ENCODE measurements around the gene KCP.

The KCP gene

DNA sequence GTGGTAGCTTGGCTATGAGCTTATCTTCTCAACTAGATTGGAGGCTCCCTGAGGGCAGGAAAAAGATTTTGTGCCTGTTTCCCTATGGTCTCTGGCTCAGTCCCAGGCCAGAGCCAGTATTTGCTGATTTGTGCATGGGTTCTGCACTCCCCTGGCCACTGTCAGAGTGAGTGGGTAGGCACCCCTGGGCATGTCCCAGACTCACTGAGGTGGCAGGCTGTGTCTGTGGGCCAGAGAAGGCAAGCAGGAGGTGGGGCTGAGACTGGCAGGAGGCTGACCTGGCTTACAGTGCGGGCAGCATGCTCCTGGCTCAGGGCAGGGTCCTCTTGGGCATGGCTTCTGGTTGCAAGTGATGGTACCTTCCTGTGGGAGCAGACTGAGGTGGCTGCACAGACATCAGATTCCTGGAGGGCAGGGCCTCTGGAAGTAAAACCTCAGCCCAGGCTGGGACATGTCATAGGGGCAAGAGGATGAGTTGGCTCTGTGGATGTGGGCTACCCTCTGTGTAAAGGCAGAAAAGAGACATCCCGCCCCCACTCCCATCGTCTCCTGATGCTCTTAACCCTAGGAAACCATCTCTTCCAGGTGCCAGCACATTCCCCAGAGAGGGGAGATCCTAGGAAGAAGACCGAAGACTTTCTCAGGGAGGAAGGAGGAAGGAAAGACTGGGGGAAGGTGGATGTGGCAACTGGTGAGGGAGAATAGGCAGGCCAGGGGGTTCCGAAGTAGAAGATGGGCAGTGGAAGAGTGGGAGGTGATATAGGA, 4.3 kb downstream of the KCP start:
- no peak overlapping the region for H3K4me3 ChIP-seq (ENCODE audit: insufficient read depth in 1 of 2, low read depth in 1 of 2, low read length in 2 of 2)
- no peak overlapping the region for H4K91ac ChIP-seq (ENCODE audit: low read length)
- H3K79me1 ChIP-seq (replicated peaks; ENCODE audit: low read length, poor library complexity, severe bottlenecking), result peaks cover 14% of the 10 kb centered on the region
- no peak for DNase-seq
- H3K4ac ChIP-seq (ENCODE audit: low read depth in 1 of 2, low read length in 2 of 2), result no peak overlapping the region
- H2BK12ac ChIP-seq (ENCODE audit: low read length in 2 of 2), result no peak overlapping the region
- no peak overlapping the region for H3K4me2 ChIP-seq (ENCODE audit: low read length, poor library complexity, severe bottlenecking)
- H3K27ac ChIP-seq (ENCODE audit: low read length, poor library complexity, severe bottlenecking), result no peak overlapping the region
- peaks cover 0 to 37% of the 10 kb centered on the region in 2 experiments for H3K36me3 ChIP-seq (ENCODE audit: control insufficient read depth in 1 of 2, insufficient read depth in 2 of 2, low read depth in 1 of 2, low read length in 2 of 2)
- H2AK5ac ChIP-seq (ENCODE audit: low read length, severe bottlenecking), result no peak overlapping the region
- no peak overlapping the region for H3K23ac ChIP-seq (ENCODE audit: low read length in 2 of 2)
- no peak overlapping the region for H4K8ac ChIP-seq (ENCODE audit: low read length)
- H2AFZ ChIP-seq (ENCODE audit: low read depth, low read length), result no peak overlapping the region
- no peak overlapping the region for H2BK5ac ChIP-seq (ENCODE audit: low read depth, low read length, poor library complexity, severe bottlenecking)
- H3K9me3 ChIP-seq (ENCODE audit: control insufficient read depth, low read length), result no peaks in the 10 kb centered on the region
- WGBS, result 93% methylated on average over 2 of the region's 5 CpGs
- H3K4me1 ChIP-seq (ENCODE audit: control insufficient read depth, insufficient read depth, low read depth, low read length), result peaks cover 40% of the 10 kb centered on the region
- H2BK120ac ChIP-seq (ENCODE audit: low read depth, low read length), result no peak overlapping the region
- peaks cover 0 to 52% of the 10 kb centered on the region in 2 experiments for H3K27me3 ChIP-seq (ENCODE audit: control insufficient read depth in 1 of 2, insufficient read depth in 1 of 2, low read length in 2 of 2)
- H2BK15ac ChIP-seq (ENCODE audit: low read depth, poor library complexity, severe bottlenecking), result no peak overlapping the region
- no peak overlapping the region for H3K18ac ChIP-seq (ENCODE audit: low read depth in 1 of 2, low read length in 2 of 2)
- no peak overlapping the region for H3K9ac ChIP-seq (ENCODE audit: low read length)
- no peak overlapping the region for H3K14ac ChIP-seq (ENCODE audit: low read length in 2 of 2)

GRCh38 chr7:128904381-128905197, 5.9 kb downstream of the KCP start:
- no peak overlapping the region for H2BK15ac ChIP-seq (ENCODE audit: low read depth, poor library complexity, severe bottlenecking)
- peaks cover 32% of the 10 kb centered on the region for H3K4me1 ChIP-seq (ENCODE audit: control insufficient read depth, insufficient read depth, low read depth, low read length)
- no peak overlapping the region for H2BK5ac ChIP-seq (ENCODE audit: low read depth, low read length, poor library complexity, severe bottlenecking)
- no peak overlapping the region for H3K4me2 ChIP-seq (ENCODE audit: low read length, poor library complexity, severe bottlenecking)
- no peak overlapping the region for H3K4me3 ChIP-seq (ENCODE audit: insufficient read depth in 1 of 2, low read depth in 1 of 2, low read length in 2 of 2)
- H4K91ac ChIP-seq (ENCODE audit: low read length), result peak overlapping the region; percentile 94
- no peak overlapping the region for H2AFZ ChIP-seq (ENCODE audit: low read depth, low read length)
- peak overlapping the region; percentile 74 for H2BK120ac ChIP-seq (ENCODE audit: low read depth, low read length)
- peak overlapping the region; percentile 26 to 58 for H3K18ac ChIP-seq (ENCODE audit: low read depth in 1 of 2, low read length in 2 of 2)
- H3K79me1 ChIP-seq (replicated peaks; ENCODE audit: low read length, poor library complexity, severe bottlenecking), result peaks cover 14% of the 10 kb centered on the region
- no peak overlapping the region for H3K9ac ChIP-seq (ENCODE audit: low read length)
- WGBS, result 57% methylated on average over 4 of the region's 8 CpGs
- H4K8ac ChIP-seq (ENCODE audit: low read length), result peak overlapping the region; percentile 74
- peak; percentile 60 for DNase-seq
- no peak overlapping the region for H3K14ac ChIP-seq (ENCODE audit: low read length in 2 of 2)
- H3K36me3 ChIP-seq (ENCODE audit: control insufficient read depth in 1 of 2, insufficient read depth in 2 of 2, low read depth in 1 of 2, low read length in 2 of 2), result peaks cover 0 to 37% of the 10 kb centered on the region in 2 experiments
- H3K9me3 ChIP-seq (ENCODE audit: control insufficient read depth, low read length), result peaks cover 3% of the 10 kb centered on the region
- H3K27me3 ChIP-seq (ENCODE audit: control insufficient read depth in 1 of 2, insufficient read depth in 1 of 2, low read length in 2 of 2), result peaks cover 0 to 36% of the 10 kb centered on the region in 2 experiments
- no peak overlapping the region for H2AK5ac ChIP-seq (ENCODE audit: low read length, severe bottlenecking)
- H3K27ac ChIP-seq (ENCODE audit: low read length, poor library complexity, severe bottlenecking), result no peak overlapping the region
- peak overlapping the region; percentile 51 to 73 for H2BK12ac ChIP-seq (ENCODE audit: low read length in 2 of 2)
- H3K23ac ChIP-seq (ENCODE audit: low read length in 2 of 2), result no peak overlapping the region
- peak overlapping the region; percentile 5 to 46 for H3K4ac ChIP-seq (ENCODE audit: low read depth in 1 of 2, low read length in 2 of 2)

GRCh38 chr7:128903621-128904361, 6.7 kb downstream of the KCP start:
- Histone ChIP-seq H2BK5ac (ENCODE audit: low read depth, low read length, poor library complexity, severe bottlenecking) (no peak overlapping the region), H2BK12ac (ENCODE audit: low read length in 2 of 2) (peak overlapping the region; percentile 51 to 73), H3K27me3 (ENCODE audit: control insufficient read depth in 1 of 2, insufficient read depth in 1 of 2, low read length in 2 of 2) (peaks cover 0 to 28% of the 10 kb centered on the region in 2 experiments), H3K4ac (ENCODE audit: low read depth in 1 of 2, low read length in 2 of 2) (peak overlapping the region; percentile 5 to 73), H3K4me3 (ENCODE audit: insufficient read depth in 1 of 2, low read depth in 1 of 2, low read length in 2 of 2) (no peak overlapping the region), H3K18ac (ENCODE audit: low read depth in 1 of 2, low read length in 2 of 2) (peak overlapping the region; percentile 38 to 62), H4K8ac (ENCODE audit: low read length) (peak overlapping the region; percentile 79), H3K27ac (ENCODE audit: low read length, poor library complexity, severe bottlenecking) (no peak overlapping the region), H3K23ac (ENCODE audit: low read length in 2 of 2) (no peak overlapping the region), H3K4me1 (ENCODE audit: control insufficient read depth, insufficient read depth, low read depth, low read length) (peaks cover 25% of the 10 kb centered on the region), H2BK15ac (ENCODE audit: low read depth, poor library complexity, severe bottlenecking) (peak overlapping the region; percentile 52), H3K9me3 (ENCODE audit: control insufficient read depth, low read length) (peaks cover 9% of the 10 kb centered on the region), H3K14ac (ENCODE audit: low read length in 2 of 2) (peak overlapping the region in 1 of 2 experiments; percentile 19), H2AK5ac (ENCODE audit: low read length, severe bottlenecking) (peak overlapping the region; percentile 26), H3K4me2 (ENCODE audit: low read length, poor library complexity, severe bottlenecking) (no peak overlapping the region), H3K36me3 (ENCODE audit: control insufficient read depth in 1 of 2, insufficient read depth in 2 of 2, low read depth in 1 of 2, low read length in 2 of 2) (peaks cover 0 to 37% of the 10 kb centered on the region in 2 experiments), H2BK120ac (ENCODE audit: low read depth, low read length) (no peak overlapping the region), H2AFZ (ENCODE audit: low read depth, low read length) (no peak overlapping the region), H4K91ac (ENCODE audit: low read length) (peak overlapping the region; percentile 94), H3K79me1 (replicated peaks; ENCODE audit: low read length, poor library complexity, severe bottlenecking) (peaks cover 12% of the 10 kb centered on the region), H3K9ac (ENCODE audit: low read length) (peak overlapping the region; percentile 43)
- 88% methylated on average over 14 of the region's 14 CpGs for WGBS
- no peak for DNase-seq
